HG02678 (cell line): ENCODE results near the gene HTD2.
A peak's percentile ranks its signal among the peaks of the same experiment; 100 is the strongest.
"Not testable (repeated sequence)": the region's sequence is repeated elsewhere in the genome, so short reads cannot be mapped to it uniquely, and the experiment has no call there.

Experiments used
- ATAC-seq: cut with Tn5 transposase; IDR thresholded peaks from one replicate; pipeline ENCODE4 v1.9.1; 2021; ENCODE audit warnings: mild to moderate bottlenecking, moderate library complexity; ENCODE audit not compliant: unreplicated experiment

HTD2 gene

DNA sequence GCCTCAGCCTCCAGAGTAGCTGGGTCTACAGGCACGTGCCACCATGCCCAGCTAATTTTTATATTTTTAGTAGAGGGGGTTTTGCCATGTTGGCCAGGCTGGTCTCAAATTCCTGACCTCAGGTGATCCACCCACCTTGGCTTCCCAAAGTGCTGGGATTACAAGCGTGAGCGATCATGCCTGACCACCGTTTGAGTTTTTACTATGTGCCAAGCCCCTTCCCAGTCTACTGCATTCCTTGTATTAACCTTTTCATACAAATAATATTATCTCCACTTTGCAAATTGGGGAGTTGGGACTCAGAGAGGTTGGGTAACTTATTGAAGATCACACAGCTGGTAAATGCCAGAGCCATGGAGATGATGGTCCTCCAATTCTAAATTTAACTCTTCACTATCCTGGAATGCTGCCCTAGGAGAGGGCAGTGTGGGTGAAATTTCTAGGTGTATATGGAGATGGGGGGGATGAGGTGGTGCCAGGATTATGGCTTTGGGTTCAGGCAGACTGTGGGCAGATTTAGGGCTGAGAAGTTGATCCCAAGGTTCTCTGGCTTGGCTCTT is 25.4 kb downstream of the HTD2 start:
- no peak for ATAC-seq

DNA sequence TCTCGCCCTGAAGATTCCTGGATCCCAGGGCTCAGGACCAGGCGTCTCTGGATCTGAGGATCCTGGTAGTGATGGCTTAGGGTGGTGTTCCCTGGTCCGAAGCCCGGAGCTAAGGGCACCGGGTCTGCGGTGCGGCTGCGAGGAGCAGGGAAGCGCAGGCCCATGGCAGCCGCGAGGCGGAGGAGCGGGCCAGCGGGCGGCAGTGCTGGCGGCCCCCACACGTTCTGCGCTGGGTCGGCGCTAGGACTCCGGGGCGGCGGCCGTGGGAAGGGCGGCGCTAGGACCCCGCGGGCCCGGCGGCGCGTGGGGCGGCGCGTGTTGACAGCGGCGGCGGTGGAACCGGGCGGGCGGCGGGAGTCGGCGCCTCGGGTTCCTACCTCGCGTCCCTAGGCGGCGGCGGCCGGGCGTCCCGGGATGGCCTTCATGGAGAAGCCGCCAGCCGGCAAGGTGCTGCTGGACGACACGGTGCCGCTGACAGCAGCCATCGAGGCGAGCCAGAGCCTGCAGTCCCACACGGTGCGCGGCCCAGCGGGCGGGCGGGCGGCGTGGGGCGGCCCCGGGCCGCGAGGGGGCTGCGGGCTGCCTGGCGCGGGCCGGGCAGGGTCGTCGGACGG is 26.4 kb downstream of the HTD2 start, which contains the start of gene PXK:
Gene PXK, plus strand, starts transcription at position 318 of the 614 bp plus-strand sequence. Its CDS starts 97 bp downstream, at position 415.
- peak; percentile 87 for ATAC-seq

DNA sequence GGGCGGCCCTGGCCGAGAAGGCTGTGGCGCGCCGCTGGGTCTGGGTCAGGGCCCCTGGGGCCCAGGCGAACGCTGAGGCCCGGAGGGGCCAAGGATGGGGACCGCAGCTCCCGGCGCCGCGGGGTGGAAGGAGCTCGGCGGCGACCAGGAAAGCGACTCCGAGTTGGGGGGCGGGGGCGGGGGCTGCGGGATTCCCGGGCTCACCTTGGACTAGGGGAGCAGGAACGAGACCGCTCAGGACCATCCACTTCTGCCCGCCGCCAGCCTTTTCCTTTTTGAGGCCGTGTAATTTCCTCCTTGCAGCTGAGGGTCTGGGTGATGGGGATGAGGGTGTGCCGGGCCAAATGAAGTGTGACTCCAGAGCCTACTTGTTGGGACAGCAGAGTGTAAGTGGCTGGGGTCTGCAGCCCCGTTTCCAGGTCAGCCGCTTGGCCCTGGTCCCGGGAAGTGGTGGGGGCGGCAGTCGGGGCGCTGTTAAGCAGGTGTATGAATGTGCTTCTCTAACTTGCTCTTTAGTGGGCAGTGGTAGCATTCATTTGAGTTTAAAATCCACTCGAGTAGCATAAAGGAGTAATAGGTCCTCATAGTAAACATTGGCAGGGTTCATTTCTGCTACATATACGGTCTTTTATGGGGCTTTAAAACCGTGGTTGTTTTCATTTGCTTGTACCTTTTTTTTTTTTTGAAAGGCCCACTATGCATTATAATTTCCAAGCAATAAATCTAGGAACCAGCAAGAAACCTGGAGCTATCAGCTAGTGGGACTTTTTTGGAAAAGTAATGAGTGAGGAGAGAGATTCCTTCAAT is 27.1 kb downstream of the HTD2 start:
- ATAC-seq, result peak; percentile 54

DNA sequence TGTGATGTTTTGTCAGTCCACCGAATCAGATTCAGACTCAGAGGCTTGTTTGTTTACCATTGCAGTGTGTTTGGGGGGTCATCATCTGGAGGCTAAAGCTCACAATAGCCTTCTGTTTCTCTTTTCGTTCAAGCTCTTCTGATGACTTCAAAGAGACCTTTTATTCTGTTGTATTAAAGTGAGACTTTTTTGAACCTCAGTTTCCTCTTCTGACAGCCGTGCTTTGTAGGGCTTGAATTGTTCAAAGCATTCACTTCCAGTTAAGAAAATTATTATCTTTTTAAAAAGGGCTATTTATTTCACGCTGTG is 27.6 kb downstream of the HTD2 start:
- ATAC-seq, result no peak

DNA sequence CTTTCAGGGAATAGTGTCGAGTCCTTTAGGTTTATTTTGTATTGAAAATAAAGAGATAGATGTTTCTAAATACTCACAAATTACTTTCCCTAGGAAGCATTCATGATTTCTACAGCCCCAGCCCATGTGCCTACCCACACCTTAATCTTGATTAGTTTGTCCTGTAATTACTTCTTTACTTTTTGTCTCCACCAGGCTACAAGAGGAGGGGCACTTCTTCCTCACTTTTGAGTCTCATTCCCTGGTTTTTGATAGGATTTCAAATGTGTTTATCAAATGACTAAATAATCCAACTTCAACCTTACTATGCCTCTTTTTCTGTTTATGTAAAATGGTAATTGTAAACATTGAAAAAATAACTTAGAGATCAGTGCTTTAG is 28.2 kb downstream of the HTD2 start:
- no peak for ATAC-seq

DNA sequence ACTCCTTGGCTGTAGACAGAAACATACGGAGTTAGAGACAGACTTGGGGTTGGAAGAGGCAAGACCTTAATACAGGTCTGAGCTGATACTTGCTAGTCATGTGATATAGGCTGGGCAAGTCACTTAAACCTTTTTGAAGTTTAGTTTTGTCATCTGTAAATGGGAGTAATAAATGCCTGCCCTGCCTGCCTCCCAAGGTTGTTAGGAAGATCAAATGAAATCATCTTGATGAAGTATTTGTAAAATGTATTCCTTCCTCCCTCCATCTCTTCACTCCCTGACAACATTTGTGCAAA is 29.3 kb downstream of the HTD2 start:
- ATAC-seq, result no peak

DNA sequence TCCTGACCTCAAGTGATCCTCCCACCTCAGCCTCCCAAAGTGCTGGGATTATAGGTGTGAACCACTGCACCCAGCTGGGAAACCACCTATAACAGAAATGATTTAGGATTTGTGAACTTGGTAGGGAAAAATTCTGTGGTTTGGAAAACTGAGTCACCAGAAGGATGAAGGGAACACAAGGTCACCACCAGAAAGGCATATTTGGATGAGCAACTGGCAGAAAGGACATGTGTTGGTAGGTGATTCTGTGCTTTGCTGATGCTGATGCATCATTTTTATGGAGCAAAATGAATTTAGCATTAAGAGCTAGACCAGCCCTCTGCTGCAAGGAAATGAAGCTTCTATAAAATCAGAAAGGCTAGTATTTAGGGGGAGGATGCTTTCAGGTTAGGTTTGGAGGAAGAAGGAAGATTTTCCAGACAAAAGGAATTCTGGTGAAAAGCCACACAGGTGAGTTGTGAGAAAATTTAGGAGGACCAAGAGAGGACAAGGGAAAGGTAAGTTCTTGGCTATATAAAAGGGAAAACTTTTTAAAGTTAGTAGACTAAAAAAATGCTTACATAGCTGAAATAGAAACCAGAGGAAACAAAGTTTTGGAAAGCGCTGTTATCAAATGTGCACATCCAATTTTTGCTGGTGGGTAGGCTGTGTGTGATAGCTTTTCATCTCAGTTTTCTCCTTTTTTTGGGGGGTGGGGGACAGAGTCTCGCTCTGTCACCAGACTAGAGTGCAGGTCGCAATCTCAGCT is 30.0 kb downstream of the HTD2 start:
- no peak for ATAC-seq

DNA sequence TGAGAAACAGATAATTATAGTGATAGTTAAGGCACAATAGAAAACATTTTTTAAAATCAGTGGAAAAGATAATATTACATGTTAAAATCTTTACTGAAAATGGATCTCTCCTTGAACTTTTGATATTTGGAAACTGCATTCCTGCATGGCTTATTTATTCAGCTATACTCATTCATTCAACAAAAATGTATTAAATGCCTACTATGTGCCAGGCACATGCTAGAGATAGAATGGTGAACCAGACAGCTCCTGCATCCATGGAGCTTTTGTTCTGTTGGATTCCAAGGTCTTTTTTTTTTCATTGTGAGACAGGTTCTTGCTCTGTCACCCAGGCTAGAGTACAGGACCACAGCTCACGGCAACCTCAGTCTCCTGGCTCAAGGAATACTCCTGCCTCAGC is 30.9 kb downstream of the HTD2 start:
- no peak for ATAC-seq

DNA sequence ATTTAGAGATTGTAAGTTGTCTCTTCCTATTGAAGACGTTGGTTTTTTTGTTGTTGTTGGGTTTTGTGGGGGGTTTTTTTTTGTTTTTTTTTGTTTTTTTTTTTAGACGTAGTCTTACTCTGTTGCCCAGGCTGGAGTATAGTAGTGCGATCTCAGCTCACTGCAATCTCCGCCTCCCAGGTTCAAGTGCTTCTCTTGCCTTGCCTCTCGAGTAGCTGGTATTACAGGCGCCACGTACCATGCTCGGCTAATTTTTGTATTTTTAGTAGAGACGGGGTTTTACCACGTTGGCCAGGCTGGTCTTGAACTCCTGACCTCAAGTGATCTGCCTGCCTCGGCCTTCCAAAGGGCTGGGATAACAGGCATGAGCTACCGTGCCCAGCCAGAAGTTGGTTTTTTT is 32.8 kb downstream of the HTD2 start:
- ATAC-seq, result not testable (repeated sequence)

DNA sequence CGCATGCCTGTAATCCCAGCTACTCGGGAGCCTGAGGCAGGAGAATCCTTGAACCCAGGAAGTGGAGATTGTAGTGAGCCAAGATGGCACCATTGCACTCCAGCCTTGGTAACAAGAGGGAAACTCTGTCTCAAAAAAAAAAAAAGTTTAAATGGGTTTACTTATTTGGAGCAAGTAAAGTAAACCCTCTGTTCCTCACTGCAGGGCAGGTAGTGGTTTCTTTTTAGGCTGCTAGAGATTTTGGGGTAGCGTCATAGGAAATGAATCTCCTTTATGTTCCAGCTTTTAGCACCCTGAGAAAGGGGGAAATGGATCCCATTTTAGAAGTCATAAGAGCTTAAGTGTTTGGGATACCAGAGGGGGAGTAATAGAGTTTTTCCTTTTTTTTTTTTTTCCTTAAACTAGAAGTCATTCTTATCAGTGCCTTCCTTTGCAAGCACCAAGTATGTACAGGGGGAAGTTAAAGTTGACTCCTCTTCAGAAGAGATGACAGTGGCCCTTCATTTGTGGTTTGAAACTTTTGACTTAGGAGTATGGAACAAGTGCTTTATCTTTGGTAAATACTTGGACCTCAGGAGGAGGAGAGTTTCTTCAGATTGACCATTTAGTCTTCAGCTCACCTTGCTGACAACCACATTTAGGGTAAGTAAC is 34.4 kb downstream of the HTD2 start:
- ATAC-seq, result no peak

DNA sequence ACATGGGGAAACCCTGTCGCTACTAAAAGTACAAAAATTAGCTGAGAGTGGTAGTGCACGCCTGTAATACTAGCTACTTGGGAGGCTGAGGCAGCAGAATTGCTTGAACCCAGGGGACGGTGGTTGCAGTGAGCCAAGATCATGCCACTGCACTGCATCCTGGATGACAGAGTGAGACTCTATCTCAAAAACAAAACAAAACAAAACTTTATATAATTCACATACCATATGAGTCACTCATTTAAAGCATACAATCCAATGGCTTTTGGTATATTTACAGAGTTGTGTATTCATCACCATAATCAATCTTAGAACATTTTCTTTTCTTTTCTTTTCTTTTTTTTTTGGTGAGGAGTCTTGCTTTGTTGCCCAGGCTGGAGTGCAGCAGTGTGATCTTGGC is 35.1 kb downstream of the HTD2 start:
- no peak for ATAC-seq

DNA sequence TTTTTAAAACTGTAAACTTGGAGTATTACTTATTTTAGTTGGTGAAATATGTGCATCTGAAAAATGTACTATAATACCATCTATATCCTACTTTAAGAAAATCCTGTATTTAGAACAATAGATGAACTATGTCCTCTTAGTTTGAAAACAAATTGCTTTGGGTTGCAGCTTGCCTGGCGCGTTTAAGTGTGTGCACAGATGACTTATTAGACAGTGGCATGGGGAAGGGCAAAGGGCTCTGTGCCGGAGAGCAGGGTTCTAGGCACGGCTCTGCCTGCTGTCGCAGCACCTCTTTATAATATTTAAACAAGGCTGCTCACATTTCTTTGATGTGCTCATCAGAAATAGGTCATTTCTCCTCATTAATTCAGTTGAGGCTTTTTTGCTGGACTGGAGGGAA is 36.4 kb downstream of the HTD2 start:
- no peak for ATAC-seq

DNA sequence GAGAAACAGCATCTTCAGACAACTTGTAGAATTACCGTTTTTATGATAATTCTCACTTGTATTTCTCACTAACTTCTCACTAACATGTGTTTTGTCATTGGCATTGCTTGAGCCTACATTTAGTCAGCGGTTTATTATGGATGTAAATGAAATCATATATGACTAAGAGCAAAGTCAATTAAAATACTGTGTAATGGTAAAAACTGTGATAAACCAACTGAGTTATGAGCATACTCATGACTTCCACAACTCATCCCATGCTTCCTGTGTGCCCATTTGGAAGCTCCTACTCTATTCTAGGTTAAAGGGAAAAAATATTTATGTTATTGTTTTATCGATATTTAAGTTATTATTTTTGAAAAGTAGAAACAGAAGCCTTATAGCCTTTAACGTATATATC is 39.1 kb downstream of the HTD2 start:
- ATAC-seq, result no peak

DNA sequence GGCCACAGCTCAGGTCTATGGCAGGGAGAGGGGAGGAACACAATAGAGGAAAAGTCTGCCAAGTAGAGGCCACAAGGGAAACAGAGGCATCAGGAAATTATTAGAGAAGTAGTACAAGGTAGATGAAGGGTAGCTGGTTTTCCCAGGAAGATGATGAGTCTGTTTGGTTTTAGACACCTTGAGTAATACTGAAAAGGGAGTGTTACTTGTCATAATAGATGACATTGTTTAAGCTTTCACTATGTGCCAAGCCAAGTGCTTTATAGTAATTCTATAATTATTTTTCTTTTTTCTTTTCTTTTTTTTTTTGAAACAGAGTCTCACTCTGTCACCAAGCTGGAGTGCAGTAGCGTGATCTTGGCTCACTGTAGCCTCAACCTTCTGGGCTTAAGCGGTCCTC is 40.0 kb downstream of the HTD2 start:
- ATAC-seq, result no peak

DNA sequence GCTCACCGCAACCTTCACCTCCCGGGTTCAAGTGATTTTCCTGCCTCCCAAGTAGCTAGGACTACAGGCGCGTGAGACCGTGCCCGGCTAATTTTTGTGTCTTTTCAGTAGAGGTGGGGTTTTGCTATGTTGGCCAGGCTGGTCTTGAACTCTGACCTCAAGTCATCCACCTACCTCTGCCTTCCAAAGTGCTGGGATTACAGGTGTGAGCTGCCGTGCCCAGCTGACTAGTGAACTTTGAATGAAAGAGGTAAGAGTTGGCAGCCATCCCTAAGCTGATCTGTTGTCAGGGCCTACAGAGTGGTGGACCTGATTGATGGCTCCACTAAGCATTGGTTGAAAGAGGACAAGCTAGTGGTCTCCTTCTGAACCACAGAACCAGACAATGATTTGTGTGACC is 41.7 kb downstream of the HTD2 start:
- ATAC-seq, result no peak

DNA sequence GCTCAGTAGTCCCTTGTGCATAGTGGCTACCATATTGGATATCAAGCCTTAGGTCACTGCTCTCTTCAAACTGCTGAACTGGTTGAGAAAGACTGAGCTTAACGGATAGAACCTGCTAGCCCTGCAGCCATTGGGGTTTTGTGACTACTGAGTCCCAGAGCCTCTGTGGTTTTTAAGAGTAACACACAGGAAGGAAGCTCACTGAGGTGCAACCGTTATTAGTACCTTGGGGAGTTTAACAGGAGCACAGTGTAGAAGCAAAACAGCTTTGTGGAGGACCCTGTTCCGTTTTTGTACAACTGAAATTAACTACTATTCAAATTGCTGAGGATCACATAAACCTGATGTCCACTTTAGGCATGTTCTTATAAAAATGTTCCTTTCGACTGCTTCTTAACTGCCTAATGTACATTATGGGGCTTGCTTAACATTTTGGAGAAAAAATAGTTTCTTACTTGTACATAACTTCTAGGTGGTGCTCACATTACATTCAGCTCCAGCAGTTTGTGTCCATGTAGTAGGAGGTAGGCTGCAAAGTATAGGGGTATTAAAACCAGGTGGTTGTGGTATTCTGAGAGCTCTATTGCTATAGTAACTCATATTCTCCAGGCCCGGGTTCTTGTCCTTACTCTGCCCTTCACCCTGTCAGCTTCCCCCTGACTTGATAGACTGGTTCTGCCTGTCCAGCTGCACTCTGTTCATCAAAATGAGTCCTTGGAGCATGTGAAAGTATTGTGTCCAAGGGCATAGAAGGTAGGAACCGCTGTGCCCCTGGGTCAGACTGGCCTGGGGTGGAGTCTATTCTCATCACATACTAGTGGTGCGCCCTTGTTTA is 43.7 kb downstream of the HTD2 start:
- ATAC-seq, result peak; percentile 87

DNA sequence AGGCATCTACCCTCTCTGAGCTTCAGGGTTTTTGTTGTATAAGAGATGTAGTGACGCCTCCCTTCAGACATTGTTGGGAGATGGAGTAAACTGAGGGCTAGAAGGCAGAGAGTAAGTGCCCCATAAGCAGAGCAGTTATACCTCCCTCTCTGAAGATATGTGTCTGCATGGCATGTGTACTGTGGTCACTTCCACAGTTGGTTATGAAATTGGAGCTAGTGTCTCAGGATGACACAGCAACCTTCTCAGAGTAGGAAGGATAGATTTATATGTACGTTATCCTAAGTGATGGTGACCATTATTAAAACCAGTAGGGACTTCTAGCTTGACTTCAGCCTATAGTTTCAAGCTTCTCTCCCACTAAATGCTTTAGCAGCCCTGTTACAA is 44.3 kb downstream of the HTD2 start:
- ATAC-seq, result no peak

DNA sequence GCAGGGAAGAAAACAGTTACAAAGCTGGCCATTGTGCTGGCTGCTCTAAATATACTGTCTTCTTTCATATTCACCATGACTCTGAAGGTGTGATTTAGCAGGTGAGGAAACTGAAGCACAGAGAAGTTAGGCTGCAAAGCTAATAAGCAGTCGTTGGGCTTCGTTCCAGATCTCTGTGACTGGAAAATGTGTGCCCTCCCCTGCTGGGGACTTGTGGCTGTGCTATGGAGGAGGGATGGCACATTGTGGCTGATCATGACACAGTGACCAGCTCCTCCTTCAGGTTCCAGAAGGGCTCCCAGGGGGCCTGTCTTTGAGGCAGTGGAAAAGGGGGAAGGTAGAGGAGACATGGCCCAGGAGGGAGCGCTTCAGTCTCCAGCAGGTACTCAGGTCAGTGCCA is 45.6 kb downstream of the HTD2 start:
- ATAC-seq, result no peak

DNA sequence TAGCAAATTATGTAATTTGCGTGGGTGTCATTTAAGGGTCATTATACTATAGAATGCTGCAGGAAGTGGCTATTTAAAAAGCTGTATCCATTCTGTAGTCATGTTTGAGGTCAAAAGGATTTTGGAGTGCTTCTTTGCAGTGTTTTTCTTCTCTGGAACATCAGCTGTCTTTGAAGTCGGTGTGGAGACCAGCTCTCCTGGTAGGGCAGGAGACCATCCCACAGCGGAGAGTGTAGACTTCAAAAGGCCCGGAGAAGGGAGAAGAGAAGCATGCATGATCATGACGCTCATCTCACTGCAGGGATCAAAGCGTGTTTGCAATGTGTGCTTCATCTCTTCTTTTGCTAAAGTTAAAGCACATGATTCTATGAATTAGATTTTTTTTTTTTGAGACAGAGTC is 46.3 kb downstream of the HTD2 start:
- ATAC-seq, result no peak

DNA sequence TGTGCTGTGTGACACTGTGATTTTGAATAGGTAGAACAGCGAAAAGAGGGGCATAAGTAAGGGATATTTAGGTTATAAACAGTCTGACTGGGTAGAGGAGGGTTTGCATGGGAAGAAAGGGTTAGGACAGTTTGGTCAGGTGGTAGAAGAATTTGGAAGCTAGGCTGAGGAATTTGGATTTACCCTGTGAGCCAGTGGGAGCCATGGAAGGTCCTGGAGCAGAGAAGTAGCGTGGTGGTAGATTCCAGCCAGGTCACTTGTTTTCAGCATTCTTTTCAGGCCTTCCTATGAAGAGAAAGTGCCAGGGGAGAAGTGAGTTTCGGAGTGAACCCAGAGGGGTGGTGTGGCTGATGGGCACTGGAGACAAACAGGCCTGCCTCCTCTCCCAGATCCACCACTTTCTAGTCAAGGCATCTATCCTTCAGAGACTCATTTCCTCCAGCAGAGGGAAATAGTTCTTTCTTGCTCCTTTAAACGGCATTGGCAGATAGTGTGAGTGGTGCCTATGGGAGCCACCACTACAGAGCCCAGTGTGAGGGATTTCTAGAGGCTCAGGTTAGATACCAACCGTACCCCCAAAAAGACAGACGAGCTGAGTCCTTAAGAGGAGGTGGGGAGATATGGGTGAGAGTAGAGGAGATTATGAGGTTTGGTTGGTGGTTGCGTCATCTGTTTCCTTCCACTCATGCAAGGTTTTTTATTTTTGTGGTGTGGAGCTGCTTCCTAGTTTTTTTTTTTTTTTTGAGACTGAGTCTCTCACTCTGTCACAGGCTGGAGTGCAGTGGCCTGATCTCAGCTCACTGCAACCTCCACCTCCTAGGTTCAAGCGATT is 47.6 kb downstream of the HTD2 start:
- ATAC-seq, result no peak
